Measurements from ENCODE around the gene HIP1R.

HIP1R gene

GRCh38 chr12:122858591-122859302 lies 23.5 kb downstream of the HIP1R start:
- H3K4me3 ChIP-seq (ENCODE audit: low read depth, low read length): no peak overlapping the region
- no peak for DNase-seq (ENCODE audit: low read depth)

- no peak for DNase-seq (ENCODE audit: low read depth)
- no peak overlapping the region for H3K4me3 ChIP-seq (ENCODE audit: low read depth, low read length)
Measured at GRCh38 chr12:122859303-122860039, 24.2 kb downstream of the HIP1R start.

GRCh38 chr12:122860040-122860853 lies 25.0 kb downstream of the HIP1R start:
- H3K4me3 ChIP-seq (ENCODE audit: low read depth, low read length): no peak overlapping the region
- no peak for DNase-seq (ENCODE audit: low read depth)

- no peak for DNase-seq (ENCODE audit: low read depth)
- no peak overlapping the region for H3K4me3 ChIP-seq (ENCODE audit: low read depth, low read length)
Measured at GRCh38 chr12:122860854-122861586, 25.8 kb downstream of the HIP1R start.

- no peak for DNase-seq (ENCODE audit: low read depth)
- no peak overlapping the region for H3K4me3 ChIP-seq (ENCODE audit: low read depth, low read length)
Measured at GRCh38 chr12:122861587-122861970, 26.3 kb downstream of the HIP1R start.

GRCh38 chr12:122862110-122862634 lies 26.9 kb downstream of the HIP1R start:
- H3K4me3 ChIP-seq (ENCODE audit: low read depth, low read length): no peak overlapping the region

GRCh38 chr12:122862872-122863701 lies 27.8 kb downstream of the HIP1R start:
- DNase-seq (ENCODE audit: low read depth): no peak
- no peak overlapping the region for H3K4me3 ChIP-seq (ENCODE audit: low read depth, low read length)

More at GRCh38 chr12:122862110-122862634, 26.9 kb downstream of the HIP1R start:
- no peak for DNase-seq (ENCODE audit: low read depth)

GRCh38 chr12:122864894-122865253 lies 29.6 kb downstream of the HIP1R start:
- DNase-seq (ENCODE audit: low read depth): no peak

GRCh38 chr12:122865268-122866231 lies 30.3 kb downstream of the HIP1R start:
- DNase-seq (ENCODE audit: low read depth): no peak
- H3K4me3 ChIP-seq (ENCODE audit: low read depth, low read length): no peak overlapping the region

More at GRCh38 chr12:122864894-122865253, 29.6 kb downstream of the HIP1R start:
- no peak overlapping the region for H3K4me3 ChIP-seq (ENCODE audit: low read depth, low read length)

- no peak for DNase-seq (ENCODE audit: low read depth)
- no peak overlapping the region for H3K4me3 ChIP-seq (ENCODE audit: low read depth, low read length)
Measured at GRCh38 chr12:122866379-122866778, 31.1 kb downstream of the HIP1R start.

- DNase-seq (ENCODE audit: low read depth): no peak
- no peak overlapping the region for H3K4me3 ChIP-seq (ENCODE audit: low read depth, low read length)
Measured at GRCh38 chr12:122866950-122867607, 31.8 kb downstream of the HIP1R start.

- no peak for DNase-seq (ENCODE audit: low read depth)
Measured at GRCh38 chr12:122867691-122868461, 32.6 kb downstream of the HIP1R start.

GRCh38 chr12:122868471-122869177 lies 33.4 kb downstream of the HIP1R start:
- H3K4me3 ChIP-seq (ENCODE audit: low read depth, low read length): no peak overlapping the region
- no peak for DNase-seq (ENCODE audit: low read depth)

More at GRCh38 chr12:122867691-122868461, 32.6 kb downstream of the HIP1R start:
- H3K4me3 ChIP-seq (ENCODE audit: low read depth, low read length): no peak overlapping the region

- no peak overlapping the region for H3K4me3 ChIP-seq (ENCODE audit: low read depth, low read length)
- DNase-seq (ENCODE audit: low read depth): no peak
Measured at GRCh38 chr12:122869207-122869973, 34.1 kb downstream of the HIP1R start.

Data from skeletal muscle cell (primary cell).